CD8-positive, alpha-beta memory T cell (primary cell): ENCODE results near the gene SHISA6. TPM values are rescaled to one million over a fixed set of nuclear protein-coding genes. Genes with fewer than 3 reads are reported as not detected.
A peak's percentile ranks its signal among the peaks of the same experiment; 100 is the strongest.

Experiments
- CTCF ChIA-PET: fragments of 350-600 bp; sonication (Branson Sonifier 250); formaldehyde crosslinking; loops from one replicate; lab custom pipeline; 2021; ENCODE audit warnings: antibody characterized with exemption; lab: Charles Lee
- POLR2A ChIA-PET: fragments of 350-600 bp; sonication (Branson Sonifier 250); formaldehyde crosslinking; loops from one replicate; lab custom pipeline; 2021; ENCODE audit warnings: antibody characterized with exemption; lab: Charles Lee
- DNase-seq, 5 donors: peaks; one replicate each; pipeline versions ENCODE4 v3.0.0 to v3.0.0-alpha.2; 2020 to 2022; ENCODE audit warnings: mixed read lengths in 1 of 5
- H3K27ac ChIP-seq: one replicate; pipeline ENCODE4 v1.7.0; 2013; ENCODE audit warnings: low read depth, mild to moderate bottlenecking, low read length, moderate library complexity
- H3K27me3 ChIP-seq: 2 replicates; pipeline ENCODE4 v1.7.0; 2013; ENCODE audit warnings: low read length, mild to moderate bottlenecking; ENCODE audit not compliant: insufficient read depth, poor library complexity, severe bottlenecking
- H3K36me3 ChIP-seq: 2 replicates; pipeline ENCODE4 v1.7.0; 2013; ENCODE audit warnings: mild to moderate bottlenecking, low read length, moderate library complexity; ENCODE audit not compliant: insufficient read depth
- H3K4me1 ChIP-seq: 2 replicates; pipeline ENCODE4 v1.7.0; 2013; ENCODE audit warnings: mild to moderate bottlenecking, low read length, moderate library complexity; ENCODE audit not compliant: insufficient read depth
- H3K4me3 ChIP-seq: 2 replicates; pipeline ENCODE4 v1.7.0; 2013; ENCODE audit warnings: mild to moderate bottlenecking, low read length
- H3K9me3 ChIP-seq: 2 replicates; pipeline ENCODE4 v1.7.0; 2013; ENCODE audit warnings: mild to moderate bottlenecking, low read length
- H3K27ac Mint-ChIP-seq, 8 donors: one replicate each; pipeline ENCODE4 v1.8.0; 2020 to 2021; ENCODE audit warnings: mixed read lengths in 8 of 8, mild to moderate bottlenecking in 6 of 8, inconsistent platforms in 3 of 8, moderate library complexity in 3 of 8
- H3K27me3 Mint-ChIP-seq, 2 donors: one replicate each; pipeline ENCODE4 v1.8.0; 2020 to 2021; ENCODE audit warnings: mixed read lengths in 2 of 2, mild to moderate bottlenecking in 1 of 2, moderate library complexity in 1 of 2
- H3K36me3 Mint-ChIP-seq, 3 donors: one replicate each; pipeline ENCODE4 v1.8.0; 2020 to 2021; ENCODE audit warnings: mixed read lengths in 3 of 3, inconsistent platforms in 1 of 3, mild to moderate bottlenecking in 1 of 3
- H3K4me1 Mint-ChIP-seq, 3 donors: one replicate each; pipeline ENCODE4 v1.8.0; 2020 to 2021; ENCODE audit warnings: mixed read lengths in 3 of 3, inconsistent platforms in 1 of 3, mild to moderate bottlenecking in 1 of 3
- H3K4me3 Mint-ChIP-seq, 7 donors: one replicate each; pipeline ENCODE4 v1.8.0; 2020 to 2021; ENCODE audit warnings: mixed read lengths in 7 of 7, mild to moderate bottlenecking in 6 of 7, moderate library complexity in 4 of 7, inconsistent platforms in 2 of 7
- H3K9me3 Mint-ChIP-seq, 5 donors: one replicate each; pipeline ENCODE4 v1.8.0; 2020 to 2022; ENCODE audit warnings: mixed read lengths in 5 of 5, mild to moderate bottlenecking in 3 of 5, moderate library complexity in 2 of 5, inconsistent platforms in 1 of 5
- polyA plus RNA-seq: library from polyadenylated mRNA; unstranded; fragments of 300-500 nt; fragmentation: Illumina TruSeq; gene quantifications from one replicate; pipeline ENCODE4 v1.2.3, GENCODE V29; 2021
- total RNA-seq, 2 experiments: library from RNA; stranded (reverse); gene quantifications; one replicate each; pipeline ENCODE4 v1.2.3, GENCODE V29; 2021

SHISA6 gene
- total and polyA plus RNA-seq, 3 experiments from 2014 or later: not detected

DNA sequence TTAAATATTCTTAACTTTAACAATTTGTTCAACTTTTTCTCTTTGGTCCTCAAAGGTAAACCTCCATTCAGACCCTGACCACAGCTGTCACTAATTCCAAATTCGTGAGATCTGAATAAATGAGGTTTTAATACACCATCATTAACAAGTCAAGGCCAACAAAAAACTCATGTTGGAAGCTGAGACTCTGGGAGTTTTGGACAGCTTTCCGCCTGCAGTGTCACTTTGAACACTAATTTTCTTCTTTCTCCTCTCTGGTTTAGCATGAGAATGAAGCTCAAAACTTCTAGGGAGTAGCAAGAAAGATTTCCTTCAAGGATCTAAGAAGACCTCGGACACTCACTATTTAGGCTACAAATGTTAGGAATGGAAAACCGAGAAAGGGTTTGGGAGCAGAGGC, 324.6 kb downstream of the SHISA6 start:
- Mint-ChIP-seq H3K36me3 (no peaks in the 10 kb centered on the region), H3K4me3 (no peak overlapping the region), H3K27ac (no peak overlapping the region), H3K9me3 (peaks cover 2 to 9% (median 6%) of the 10 kb centered on the region in 5 donors), H3K4me1 (no peaks in the 10 kb centered on the region), H3K27me3 (peaks cover 0 to 2% of the 10 kb centered on the region in 2 donors)
- CTCF ChIA-PET: no interaction called here
- no peak overlapping the region for H3K27ac ChIP-seq
- H3K36me3 ChIP-seq: no peaks in the 10 kb centered on the region
- no peaks in the 10 kb centered on the region for H3K27me3 ChIP-seq
- no peak for DNase-seq
- no peaks in the 10 kb centered on the region for H3K9me3 ChIP-seq
- POLR2A ChIA-PET: no interaction called here
- H3K4me3 ChIP-seq: no peak overlapping the region
- no peaks in the 10 kb centered on the region for H3K4me1 ChIP-seq

DNA sequence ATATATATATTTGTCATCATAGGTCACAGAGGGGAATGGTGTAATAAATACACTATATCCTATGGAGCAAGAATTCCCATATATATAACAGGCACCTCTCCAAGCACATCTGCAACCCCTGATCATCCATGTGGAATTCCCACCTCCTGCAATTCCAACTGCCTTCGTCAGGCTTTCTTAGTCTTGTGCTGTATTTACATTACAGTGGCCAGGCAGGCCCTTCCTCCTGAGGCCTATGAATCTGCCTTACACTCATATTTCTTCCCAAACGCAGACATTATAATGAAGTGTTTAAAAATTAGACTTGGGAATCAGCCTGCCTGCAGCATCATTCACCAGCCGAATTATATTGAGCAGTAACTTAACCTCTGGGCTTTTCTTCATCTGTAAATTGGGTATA, 338.0 kb downstream of the SHISA6 start:
- no peaks in the 10 kb centered on the region for H3K9me3 ChIP-seq
- Mint-ChIP-seq H3K4me3 (no peak overlapping the region), H3K4me1 (no peaks in the 10 kb centered on the region), H3K27me3 (no peaks in the 10 kb centered on the region), H3K9me3 (peaks cover 0 to 6% (median 2%) of the 10 kb centered on the region in 5 donors), H3K36me3 (no peaks in the 10 kb centered on the region), H3K27ac (no peak overlapping the region)
- ChIA-PET POLR2A (no interaction called here), CTCF (no interaction called here)
- no peaks in the 10 kb centered on the region for H3K4me1 ChIP-seq
- H3K27me3 ChIP-seq: no peaks in the 10 kb centered on the region
- no peak overlapping the region for H3K27ac ChIP-seq
- no peak overlapping the region for H3K4me3 ChIP-seq
- H3K36me3 ChIP-seq: no peaks in the 10 kb centered on the region
- DNase-seq: no peak

DNA sequence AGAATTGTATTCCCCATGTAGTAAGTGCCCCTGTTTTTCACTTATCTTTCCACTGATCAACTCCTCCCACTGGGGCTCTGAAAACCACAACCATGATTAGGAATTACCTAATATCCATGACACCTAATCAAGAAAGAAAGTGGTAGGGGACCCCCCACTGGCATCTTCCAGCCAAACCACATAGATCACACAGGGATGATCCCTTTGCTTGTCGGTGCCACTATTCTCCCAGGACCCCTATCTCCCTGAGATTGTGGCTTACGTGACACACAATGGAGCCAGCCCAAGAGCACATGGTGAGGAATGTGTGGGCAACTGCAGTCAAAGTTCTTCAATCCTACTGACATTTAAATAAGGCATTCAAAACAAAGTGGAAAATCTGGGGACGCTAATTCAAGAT, 339.7 kb downstream of the SHISA6 start:
- no peaks in the 10 kb centered on the region for H3K9me3 ChIP-seq
- no peak overlapping the region for H3K27ac ChIP-seq
- Mint-ChIP-seq H3K27ac (no peak overlapping the region), H3K4me1 (no peaks in the 10 kb centered on the region), H3K36me3 (no peaks in the 10 kb centered on the region), H3K27me3 (no peaks in the 10 kb centered on the region), H3K9me3 (peaks cover 0 to 6% (median 3%) of the 10 kb centered on the region in 5 donors), H3K4me3 (no peak overlapping the region)
- no peak for DNase-seq
- no peak overlapping the region for H3K4me3 ChIP-seq
- POLR2A ChIA-PET: no interaction called here
- no peaks in the 10 kb centered on the region for H3K4me1 ChIP-seq
- no peaks in the 10 kb centered on the region for H3K27me3 ChIP-seq
- H3K36me3 ChIP-seq: no peaks in the 10 kb centered on the region
- CTCF ChIA-PET: no interaction called here

DNA sequence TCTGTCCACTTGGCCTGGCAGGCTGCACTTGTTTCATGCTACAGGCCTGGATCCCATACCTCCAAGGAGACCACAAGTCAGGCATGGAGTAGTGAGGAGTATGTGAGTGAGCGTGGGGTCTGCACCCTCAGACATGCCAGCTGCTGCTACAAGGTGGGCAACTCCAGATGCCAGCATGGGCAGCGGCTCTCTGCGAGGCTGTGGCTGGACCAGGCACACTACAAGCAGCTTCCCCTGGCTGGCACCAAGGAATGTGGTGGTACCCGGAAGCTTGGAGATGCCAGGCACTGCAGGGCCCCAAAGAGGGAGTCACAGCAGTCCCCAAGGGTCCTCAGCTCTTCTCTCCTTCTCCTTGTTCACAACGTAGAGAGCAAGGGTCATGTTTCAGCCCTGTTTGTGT, 341.2 kb downstream of the SHISA6 start:
- Histone ChIP-seq H3K36me3 (no peaks in the 10 kb centered on the region), H3K9me3 (no peaks in the 10 kb centered on the region), H3K4me1 (no peaks in the 10 kb centered on the region), H3K27ac (no peak overlapping the region), H3K27me3 (no peaks in the 10 kb centered on the region), H3K4me3 (no peak overlapping the region)
- H3K36me3 Mint-ChIP-seq: no peaks in the 10 kb centered on the region
- no peak overlapping the region for H3K4me3 Mint-ChIP-seq
- no peak for DNase-seq
- no peak overlapping the region for H3K27ac Mint-ChIP-seq
- peaks cover 0 to 7% (median 3%) of the 10 kb centered on the region in 5 donors for H3K9me3 Mint-ChIP-seq
- CTCF ChIA-PET: no interaction called here
- H3K27me3 Mint-ChIP-seq: no peaks in the 10 kb centered on the region
- POLR2A ChIA-PET: no interaction called here
- H3K4me1 Mint-ChIP-seq: no peaks in the 10 kb centered on the region

DNA sequence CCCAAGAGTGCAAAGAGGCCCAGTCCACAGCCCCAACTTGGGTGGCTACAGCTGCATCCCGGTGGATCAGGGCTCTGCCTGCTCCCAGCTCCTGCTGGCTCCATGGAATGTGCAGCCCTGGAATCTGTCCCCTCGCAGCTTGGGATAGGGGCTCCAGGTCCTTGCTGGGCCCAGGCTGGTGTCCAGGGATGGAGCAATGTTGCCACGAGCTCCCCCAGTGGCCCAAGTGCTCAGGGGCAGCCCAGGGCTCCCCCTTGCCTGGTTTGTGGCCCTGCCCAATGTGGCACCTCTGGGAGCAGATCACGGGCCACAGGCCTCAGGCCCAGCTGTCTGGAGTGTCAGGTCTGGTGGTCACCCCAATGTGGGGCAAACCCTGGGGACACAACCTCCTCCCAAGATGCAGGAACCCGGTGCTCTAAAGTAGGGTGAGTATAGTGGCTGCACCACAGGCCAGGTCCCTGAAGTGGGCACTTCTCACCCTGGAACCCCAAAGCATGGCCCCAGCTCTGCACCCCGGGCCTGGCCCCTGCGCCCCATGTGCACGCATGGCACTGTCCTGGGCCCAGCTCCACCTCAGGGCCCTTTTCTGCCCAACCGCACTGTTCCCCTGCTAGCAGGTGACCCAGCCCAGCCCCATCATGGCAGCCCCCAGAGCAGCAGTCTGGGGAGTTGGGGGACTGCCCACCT, 342.4 kb downstream of the SHISA6 start:
- H3K27ac ChIP-seq: no peak overlapping the region
- no peaks in the 10 kb centered on the region for H3K27me3 Mint-ChIP-seq
- no peaks in the 10 kb centered on the region for H3K36me3 Mint-ChIP-seq
- H3K27me3 ChIP-seq: no peaks in the 10 kb centered on the region
- peaks cover 0 to 7% (median 5%) of the 10 kb centered on the region in 5 donors for H3K9me3 Mint-ChIP-seq
- H3K4me3 Mint-ChIP-seq: no peak overlapping the region
- H3K4me3 ChIP-seq: no peak overlapping the region
- H3K36me3 ChIP-seq: no peaks in the 10 kb centered on the region
- H3K4me1 Mint-ChIP-seq: no peaks in the 10 kb centered on the region
- ChIA-PET POLR2A (no interaction called here), CTCF (no interaction called here)
- H3K27ac Mint-ChIP-seq: no peak overlapping the region
- no peak for DNase-seq
- no peaks in the 10 kb centered on the region for H3K9me3 ChIP-seq
- H3K4me1 ChIP-seq: no peaks in the 10 kb centered on the region

DNA sequence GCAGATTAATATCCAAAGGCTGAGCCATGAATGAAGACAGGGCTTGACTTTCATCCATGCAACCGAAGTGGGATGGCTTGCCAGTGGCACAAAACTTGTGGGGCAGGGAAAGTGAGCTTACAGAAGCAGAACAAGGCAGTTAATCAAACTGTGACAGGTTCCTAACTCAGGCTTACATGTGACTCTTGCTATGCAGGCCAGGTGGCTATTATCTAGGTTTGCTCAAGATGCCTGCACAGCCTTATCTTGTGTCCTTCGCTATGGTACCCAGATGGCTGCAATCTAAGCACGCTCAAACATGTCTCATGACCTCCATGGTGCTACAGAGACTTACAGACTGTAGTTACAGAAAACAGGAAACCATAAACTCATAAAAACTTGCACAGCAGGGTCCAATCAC, 348.7 kb downstream of the SHISA6 start:
- no peaks in the 10 kb centered on the region for H3K27me3 Mint-ChIP-seq
- Histone ChIP-seq H3K36me3 (no peaks in the 10 kb centered on the region), H3K9me3 (no peaks in the 10 kb centered on the region), H3K4me1 (no peaks in the 10 kb centered on the region), H3K4me3 (no peak overlapping the region), H3K27ac (no peak overlapping the region), H3K27me3 (no peaks in the 10 kb centered on the region)
- no peaks in the 10 kb centered on the region for H3K36me3 Mint-ChIP-seq
- H3K4me3 Mint-ChIP-seq: no peak overlapping the region
- DNase-seq: no peak
- H3K4me1 Mint-ChIP-seq: no peaks in the 10 kb centered on the region
- ChIA-PET POLR2A (no interaction called here), CTCF (no interaction called here)
- H3K27ac Mint-ChIP-seq: no peak overlapping the region
- peaks cover 0 to 5% (median 2%) of the 10 kb centered on the region in 5 donors for H3K9me3 Mint-ChIP-seq

DNA sequence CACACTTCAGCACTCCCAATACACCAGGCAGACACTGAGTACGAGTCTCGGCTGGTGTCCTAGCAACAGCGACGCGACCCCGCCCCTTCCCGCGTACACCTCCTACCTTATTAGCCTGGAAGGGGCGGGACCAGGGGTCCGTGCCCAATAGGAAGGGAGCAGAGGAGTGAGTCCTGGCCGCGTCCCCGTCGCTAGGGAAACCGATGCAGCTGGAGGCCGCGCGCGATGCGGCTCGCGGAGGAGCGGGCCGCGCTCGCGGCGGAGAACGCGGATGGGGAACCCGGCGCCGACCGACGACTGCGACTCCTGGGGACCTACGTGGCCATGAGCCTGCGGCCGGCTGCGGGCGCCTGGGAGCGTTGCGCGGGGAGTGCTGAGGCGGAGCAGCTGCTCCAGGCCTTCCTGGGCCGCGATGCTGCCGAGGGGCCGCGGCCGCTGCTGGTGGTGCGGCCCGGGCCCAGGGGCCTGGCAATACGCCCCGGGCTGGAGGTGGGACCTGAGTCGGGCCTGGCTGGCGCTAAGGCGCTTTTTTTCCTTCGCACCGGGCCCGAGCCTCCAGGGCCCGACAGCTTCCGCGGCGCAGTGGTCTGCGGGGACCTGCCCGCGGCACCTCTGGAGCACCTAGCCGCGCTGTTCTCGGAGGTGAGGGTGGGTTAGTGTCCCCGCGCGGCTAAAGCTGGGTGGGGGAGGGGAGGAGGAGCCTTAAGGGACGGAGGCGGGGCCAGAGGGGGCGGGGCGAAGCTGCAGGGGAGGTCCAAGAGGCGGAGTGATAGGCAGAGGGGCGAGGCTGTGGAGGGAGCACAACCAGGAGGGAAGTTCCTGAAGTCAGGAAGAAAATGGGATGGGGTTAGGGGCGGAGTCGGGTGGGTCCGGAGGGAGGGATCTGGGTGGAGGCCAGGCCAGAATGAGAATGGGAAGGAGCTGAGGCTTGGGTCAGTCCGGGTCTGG, 357.5 kb downstream of the SHISA6 start, which contains the start of gene DNAH9:
DNAH9 (plus strand) TSS at position 197 of the 948 bp plus-strand sequence; CDS start at position 226, 29 bp downstream.
- CTCF ChIA-PET: no interaction called here
- Histone ChIP-seq H3K4me1 (no peaks in the 10 kb centered on the region), H3K27me3 (no peaks in the 10 kb centered on the region), H3K27ac (no peak within 1 kb of the TSS), H3K9me3 (no peaks in the 10 kb centered on the region), H3K36me3 (no peaks in the 10 kb centered on the region), H3K4me3 (no peak within 1 kb of the TSS)
- Mint-ChIP-seq H3K27ac (no peak within 1 kb of the TSS), H3K9me3 (peaks cover 2 to 18% (median 5%) of the 10 kb centered on the region in 5 donors), H3K4me3 (peak within 1 kb of the TSS in 1 of 7 donors; percentile 3), H3K36me3 (no peaks in the 10 kb centered on the region), H3K4me1 (no peaks in the 10 kb centered on the region), H3K27me3 (peaks cover 6 to 11% of the 10 kb centered on the region in 2 donors)
- POLR2A ChIA-PET: no interaction called here
- no peak for DNase-seq

DNA sequence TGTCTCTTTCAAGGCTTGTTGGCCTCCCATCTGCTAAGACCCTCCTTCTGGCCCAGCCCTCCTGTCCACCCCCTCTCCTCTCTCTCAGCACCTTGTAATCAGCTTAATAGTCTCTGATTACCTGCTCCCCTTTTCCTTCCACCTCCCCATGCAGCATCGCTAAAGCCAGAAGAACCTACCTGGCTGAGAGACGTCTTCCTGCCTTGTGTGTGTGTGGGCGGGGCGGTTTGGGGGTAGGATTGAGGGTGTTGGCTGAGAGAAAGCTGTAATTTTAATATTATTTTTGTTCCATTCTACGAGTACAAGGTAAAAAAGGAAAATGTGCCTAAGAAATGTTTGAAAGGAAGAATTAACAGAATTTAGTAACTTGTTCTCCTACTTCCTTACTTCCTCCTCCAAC, 360.6 kb downstream of the SHISA6 start:
- Mint-ChIP-seq H3K9me3 (peaks cover under 1 to 13% (median 6%) of the 10 kb centered on the region in 5 donors), H3K36me3 (no peaks in the 10 kb centered on the region), H3K4me3 (no peak overlapping the region), H3K4me1 (no peaks in the 10 kb centered on the region), H3K27me3 (peaks cover 6 to 11% of the 10 kb centered on the region in 2 donors), H3K27ac (no peak overlapping the region)
- no peaks in the 10 kb centered on the region for H3K27me3 ChIP-seq
- no peak for DNase-seq
- H3K27ac ChIP-seq: no peak overlapping the region
- no peaks in the 10 kb centered on the region for H3K4me1 ChIP-seq
- no peaks in the 10 kb centered on the region for H3K9me3 ChIP-seq
- CTCF ChIA-PET: no interaction called here
- no peak overlapping the region for H3K4me3 ChIP-seq
- POLR2A ChIA-PET: no interaction called here
- H3K36me3 ChIP-seq: no peaks in the 10 kb centered on the region
